ENCODE measurements around the gene MED17.

MED17 gene, protein sequence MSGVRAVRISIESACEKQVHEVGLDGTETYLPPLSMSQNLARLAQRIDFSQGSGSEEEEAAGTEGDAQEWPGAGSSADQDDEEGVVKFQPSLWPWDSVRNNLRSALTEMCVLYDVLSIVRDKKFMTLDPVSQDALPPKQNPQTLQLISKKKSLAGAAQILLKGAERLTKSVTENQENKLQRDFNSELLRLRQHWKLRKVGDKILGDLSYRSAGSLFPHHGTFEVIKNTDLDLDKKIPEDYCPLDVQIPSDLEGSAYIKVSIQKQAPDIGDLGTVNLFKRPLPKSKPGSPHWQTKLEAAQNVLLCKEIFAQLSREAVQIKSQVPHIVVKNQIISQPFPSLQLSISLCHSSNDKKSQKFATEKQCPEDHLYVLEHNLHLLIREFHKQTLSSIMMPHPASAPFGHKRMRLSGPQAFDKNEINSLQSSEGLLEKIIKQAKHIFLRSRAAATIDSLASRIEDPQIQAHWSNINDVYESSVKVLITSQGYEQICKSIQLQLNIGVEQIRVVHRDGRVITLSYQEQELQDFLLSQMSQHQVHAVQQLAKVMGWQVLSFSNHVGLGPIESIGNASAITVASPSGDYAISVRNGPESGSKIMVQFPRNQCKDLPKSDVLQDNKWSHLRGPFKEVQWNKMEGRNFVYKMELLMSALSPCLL

DNA sequence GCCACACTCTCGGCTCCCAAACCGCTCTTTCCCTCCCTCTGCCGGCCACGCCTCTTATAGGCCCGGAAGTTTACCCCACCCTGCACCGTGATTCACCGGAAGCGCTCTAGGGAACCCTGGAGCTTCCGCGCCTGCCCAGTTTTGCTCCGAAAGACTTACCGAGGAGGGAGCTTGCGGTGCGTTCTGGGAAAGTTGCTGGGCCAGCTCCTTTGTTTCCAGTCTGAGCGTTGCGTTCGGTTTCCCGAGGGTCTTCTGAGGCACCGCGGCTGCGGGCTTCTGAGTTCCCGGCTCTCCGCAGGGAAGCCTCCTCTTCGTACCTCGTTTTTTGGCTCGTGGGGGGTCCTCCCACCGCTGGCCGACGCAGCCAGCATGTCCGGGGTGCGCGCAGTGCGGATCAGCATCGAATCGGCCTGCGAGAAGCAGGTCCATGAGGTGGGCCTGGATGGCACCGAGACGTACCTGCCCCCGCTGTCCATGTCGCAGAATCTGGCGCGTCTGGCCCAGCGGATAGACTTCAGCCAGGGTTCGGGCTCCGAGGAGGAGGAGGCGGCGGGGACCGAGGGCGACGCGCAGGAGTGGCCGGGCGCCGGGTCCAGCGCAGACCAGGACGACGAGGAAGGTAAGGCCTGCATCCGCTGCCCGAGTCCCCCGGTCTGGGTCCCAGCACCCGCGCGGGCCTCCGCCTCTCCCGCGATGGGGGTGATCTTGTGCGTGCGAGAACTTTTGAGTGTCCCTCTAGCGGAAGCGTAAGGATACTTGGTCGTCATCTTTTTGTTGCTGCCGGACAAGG is at the start of gene MED17:
MED17 (plus strand) TSS at position 138 of the 790 bp plus-strand sequence; CDS start at position 370, 232 bp downstream.
- no peaks in the 10 kb centered on the region for H3K9me3 ChIP-seq (ENCODE audit: control insufficient read depth in 5 of 5, low read length in 5 of 5)
- peak within 1 kb of the TSS; percentile 90 to 99 (median 98) for H3K4me3 ChIP-seq (ENCODE audit: low read depth in 1 of 5, low read length in 5 of 5)
- H3K9ac ChIP-seq (ENCODE audit: low read length in 5 of 5) = peak within 1 kb of the TSS; percentile 91 to 99 (median 96)
- peak within 1 kb of the TSS; percentile 94 for H3K27ac ChIP-seq (ENCODE audit: low read depth, low read length)
- H3K36me3 ChIP-seq (ENCODE audit: control insufficient read depth in 5 of 5, insufficient read depth in 5 of 5, low read length in 5 of 5) = peaks cover 0 to 9% (median 3%) of the 10 kb centered on the region in 5 donors
- H3K4me1 ChIP-seq (ENCODE audit: control insufficient read depth in 5 of 5, insufficient read depth in 5 of 5, low read length in 5 of 5) = peaks cover 0 to 30% (median 29%) of the 10 kb centered on the region in 5 donors
- H3K27me3 ChIP-seq (ENCODE audit: control insufficient read depth in 5 of 5, insufficient read depth in 4 of 5, low read length in 5 of 5) = no peaks in the 10 kb centered on the region

DNA sequence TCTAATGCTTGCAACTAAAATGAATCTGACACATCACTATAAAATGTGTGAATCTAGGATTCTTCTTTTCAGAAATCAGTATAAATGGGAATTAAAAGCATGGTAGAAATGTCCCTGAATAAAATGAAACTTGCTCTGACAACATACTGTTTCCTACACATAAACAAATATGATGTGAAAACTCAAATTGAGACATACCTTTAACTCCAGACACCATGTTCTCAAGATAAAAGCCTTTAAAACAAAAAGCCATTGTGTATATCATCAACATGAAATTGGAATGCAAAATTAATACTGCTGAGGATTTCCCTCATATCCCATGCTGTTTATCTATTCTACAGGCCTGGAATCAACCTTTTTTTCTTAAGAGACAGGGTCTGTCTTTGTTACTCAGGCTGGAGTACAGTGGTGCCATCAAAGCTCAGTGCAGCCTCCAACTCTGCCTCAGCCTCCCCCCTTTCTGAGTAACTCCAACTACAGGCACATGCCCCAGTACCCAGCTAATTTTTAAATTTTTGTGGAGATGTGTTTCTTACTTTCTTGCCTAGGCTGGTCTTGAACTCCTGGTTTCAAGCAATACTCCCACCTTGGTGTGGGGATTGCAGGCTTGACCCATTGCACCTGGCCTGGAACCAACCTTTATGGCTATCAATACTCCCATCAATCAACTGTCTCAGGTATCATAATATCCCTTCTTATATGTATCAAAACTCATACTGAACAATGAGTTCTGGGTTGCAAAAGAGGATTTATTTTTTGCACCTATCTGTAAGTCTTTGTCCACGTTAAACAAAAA is 49.5 kb upstream of the MED17 start:
- H3K4me3 ChIP-seq (ENCODE audit: low read depth in 1 of 5, low read length in 5 of 5) = no peak overlapping the region
- H3K4me1 ChIP-seq (ENCODE audit: control insufficient read depth in 5 of 5, insufficient read depth in 5 of 5, low read length in 5 of 5) = peaks cover 0 to 31% (median 13%) of the 10 kb centered on the region in 5 donors
- H3K27me3 ChIP-seq (ENCODE audit: control insufficient read depth in 5 of 5, insufficient read depth in 4 of 5, low read length in 5 of 5) = no peaks in the 10 kb centered on the region
- H3K9ac ChIP-seq (ENCODE audit: low read length in 5 of 5) = no peak overlapping the region
- peaks cover 70 to 95% (median 82%) of the 10 kb centered on the region in 5 donors for H3K36me3 ChIP-seq (ENCODE audit: control insufficient read depth in 5 of 5, insufficient read depth in 5 of 5, low read length in 5 of 5)
- no peaks in the 10 kb centered on the region for H3K9me3 ChIP-seq (ENCODE audit: control insufficient read depth in 5 of 5, low read length in 5 of 5)
- peak overlapping the region; percentile 8 for H3K27ac ChIP-seq (ENCODE audit: low read depth, low read length)

DNA sequence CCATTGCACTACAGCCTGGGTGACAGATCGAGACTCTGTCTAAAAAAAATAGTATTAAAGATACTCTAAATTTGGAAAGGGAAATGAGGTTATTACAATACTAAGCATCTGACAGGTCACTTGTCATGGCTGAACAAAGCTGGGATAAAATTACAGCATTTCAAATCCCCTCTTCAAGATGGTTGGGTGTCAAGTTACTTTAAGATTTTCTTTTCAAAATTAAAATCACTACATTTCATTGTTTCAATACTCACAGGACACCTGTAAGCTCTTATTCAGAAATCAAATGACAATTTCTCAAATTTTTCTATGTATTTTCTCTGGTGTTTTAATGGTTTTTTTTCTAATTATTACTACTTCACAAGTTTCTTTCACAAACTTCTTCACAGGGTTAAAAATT is 48.5 kb upstream of the MED17 start:
- Histone ChIP-seq H3K27me3 (ENCODE audit: control insufficient read depth in 5 of 5, insufficient read depth in 4 of 5, low read length in 5 of 5) (no peaks in the 10 kb centered on the region), H3K4me1 (ENCODE audit: control insufficient read depth in 5 of 5, insufficient read depth in 5 of 5, low read length in 5 of 5) (peaks cover 0 to 40% (median 22%) of the 10 kb centered on the region in 5 donors), H3K9me3 (ENCODE audit: control insufficient read depth in 5 of 5, low read length in 5 of 5) (no peaks in the 10 kb centered on the region), H3K9ac (ENCODE audit: low read length in 5 of 5) (no peak overlapping the region), H3K4me3 (ENCODE audit: low read depth in 1 of 5, low read length in 5 of 5) (no peak overlapping the region), H3K36me3 (ENCODE audit: control insufficient read depth in 5 of 5, insufficient read depth in 5 of 5, low read length in 5 of 5) (peaks cover 60 to 85% (median 72%) of the 10 kb centered on the region in 5 donors), H3K27ac (ENCODE audit: low read depth, low read length) (peak overlapping the region; percentile 100)

DNA sequence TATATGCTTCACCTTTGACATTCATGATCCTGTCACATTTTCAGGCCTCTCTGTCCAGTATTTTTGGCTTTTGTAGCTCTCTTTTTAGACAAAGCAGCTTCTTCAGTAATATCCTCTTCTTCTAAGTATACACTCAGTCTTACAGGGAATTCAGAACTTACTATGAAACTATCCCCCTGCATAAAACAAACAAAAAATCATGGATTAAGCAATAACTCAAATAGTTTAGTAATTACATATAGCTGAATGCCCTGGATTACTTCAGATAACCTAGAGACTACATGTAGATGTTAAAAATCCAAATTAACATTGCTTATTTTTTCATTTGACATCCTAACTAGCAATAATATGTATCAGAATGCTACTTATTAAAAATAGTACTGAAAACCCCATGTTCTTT is 48.0 kb upstream of the MED17 start:
- H3K36me3 ChIP-seq (ENCODE audit: control insufficient read depth in 5 of 5, insufficient read depth in 5 of 5, low read length in 5 of 5) = peaks cover 55 to 80% (median 67%) of the 10 kb centered on the region in 5 donors
- no peak overlapping the region for H3K9ac ChIP-seq (ENCODE audit: low read length in 5 of 5)
- peaks cover 0 to 40% (median 22%) of the 10 kb centered on the region in 5 donors for H3K4me1 ChIP-seq (ENCODE audit: control insufficient read depth in 5 of 5, insufficient read depth in 5 of 5, low read length in 5 of 5)
- no peak overlapping the region for H3K4me3 ChIP-seq (ENCODE audit: low read depth in 1 of 5, low read length in 5 of 5)
- no peaks in the 10 kb centered on the region for H3K27me3 ChIP-seq (ENCODE audit: control insufficient read depth in 5 of 5, insufficient read depth in 4 of 5, low read length in 5 of 5)
- H3K9me3 ChIP-seq (ENCODE audit: control insufficient read depth in 5 of 5, low read length in 5 of 5) = no peaks in the 10 kb centered on the region
- peak overlapping the region; percentile 100 for H3K27ac ChIP-seq (ENCODE audit: low read depth, low read length)

DNA sequence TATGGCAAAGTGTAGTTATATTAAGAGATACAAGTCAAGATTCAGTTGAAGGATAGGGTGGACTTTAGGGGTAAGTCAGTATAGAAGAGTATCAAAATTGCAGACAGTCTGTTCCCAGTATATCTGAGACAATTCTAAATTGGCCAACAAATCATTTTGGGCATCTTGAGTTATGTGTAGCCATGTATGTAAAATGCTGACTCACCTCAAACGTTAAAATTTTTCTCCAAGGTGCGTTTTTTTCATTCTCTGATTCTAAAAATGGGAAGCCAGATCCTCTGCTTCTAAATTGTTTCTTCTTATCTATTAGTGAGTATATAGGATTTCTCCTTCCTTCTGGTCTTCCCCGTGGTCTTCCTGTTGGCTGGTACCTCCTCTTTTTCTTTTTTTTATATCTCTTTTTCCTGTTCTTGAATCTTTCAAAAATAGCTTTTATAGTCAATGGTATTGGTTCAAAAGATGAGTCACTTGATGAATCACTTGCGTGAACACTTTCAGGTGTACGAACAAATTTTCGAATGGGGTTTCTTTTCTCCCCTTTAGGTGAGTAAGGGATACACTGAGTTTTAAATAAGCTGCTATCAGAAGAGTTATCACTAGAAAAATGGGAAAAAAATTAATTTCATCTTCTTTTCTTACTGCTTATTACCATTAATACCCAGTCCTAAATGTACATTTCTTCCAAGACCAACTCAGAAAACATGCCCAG is 46.0 kb upstream of the MED17 start:
- Histone ChIP-seq H3K36me3 (ENCODE audit: control insufficient read depth in 5 of 5, insufficient read depth in 5 of 5, low read length in 5 of 5) (peaks cover 38 to 61% (median 49%) of the 10 kb centered on the region in 5 donors), H3K9me3 (ENCODE audit: control insufficient read depth in 5 of 5, low read length in 5 of 5) (no peaks in the 10 kb centered on the region), H3K4me1 (ENCODE audit: control insufficient read depth in 5 of 5, insufficient read depth in 5 of 5, low read length in 5 of 5) (peaks cover 0 to 50% (median 32%) of the 10 kb centered on the region in 5 donors), H3K9ac (ENCODE audit: low read length in 5 of 5) (peak overlapping the region in 2 of 5 donors; percentile 32 to 35), H3K27ac (ENCODE audit: low read depth, low read length) (peak overlapping the region; percentile 100), H3K4me3 (ENCODE audit: low read depth in 1 of 5, low read length in 5 of 5) (peak overlapping the region in 1 of 5 donors; percentile 4), H3K27me3 (ENCODE audit: control insufficient read depth in 5 of 5, insufficient read depth in 4 of 5, low read length in 5 of 5) (no peaks in the 10 kb centered on the region)

DNA sequence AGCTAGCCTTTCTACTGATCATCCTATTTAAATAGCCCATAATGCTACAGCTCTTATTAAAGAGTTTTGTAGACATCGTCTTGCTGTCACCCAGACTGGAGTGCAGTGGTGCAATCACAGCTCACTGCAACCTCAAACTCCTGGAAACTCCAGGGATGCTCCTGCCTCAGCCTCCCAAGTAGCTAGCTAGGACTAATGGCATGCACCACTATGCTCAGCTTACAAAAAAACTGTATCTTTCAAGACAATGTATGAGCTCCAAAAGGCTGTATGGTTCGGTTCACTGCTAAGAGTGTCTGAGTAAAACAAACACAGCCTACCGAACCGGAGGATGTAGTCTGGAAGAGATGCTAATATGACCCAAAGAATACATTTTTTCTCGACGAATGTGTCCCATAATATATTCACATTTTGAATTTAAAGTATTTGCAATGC is 45.4 kb upstream of the MED17 start:
- H3K4me3 ChIP-seq (ENCODE audit: low read depth in 1 of 5, low read length in 5 of 5) = peak overlapping the region in 3 of 5 donors; percentile 4 to 53 (median 6)
- peak overlapping the region in 1 of 5 donors; percentile 6 for H3K9ac ChIP-seq (ENCODE audit: low read length in 5 of 5)
- peaks cover 0 to 48% (median 32%) of the 10 kb centered on the region in 5 donors for H3K4me1 ChIP-seq (ENCODE audit: control insufficient read depth in 5 of 5, insufficient read depth in 5 of 5, low read length in 5 of 5)
- H3K27ac ChIP-seq (ENCODE audit: low read depth, low read length) = peak overlapping the region; percentile 100
- H3K27me3 ChIP-seq (ENCODE audit: control insufficient read depth in 5 of 5, insufficient read depth in 4 of 5, low read length in 5 of 5) = no peaks in the 10 kb centered on the region
- peaks cover 38 to 56% (median 47%) of the 10 kb centered on the region in 5 donors for H3K36me3 ChIP-seq (ENCODE audit: control insufficient read depth in 5 of 5, insufficient read depth in 5 of 5, low read length in 5 of 5)
- no peaks in the 10 kb centered on the region for H3K9me3 ChIP-seq (ENCODE audit: control insufficient read depth in 5 of 5, low read length in 5 of 5)

DNA sequence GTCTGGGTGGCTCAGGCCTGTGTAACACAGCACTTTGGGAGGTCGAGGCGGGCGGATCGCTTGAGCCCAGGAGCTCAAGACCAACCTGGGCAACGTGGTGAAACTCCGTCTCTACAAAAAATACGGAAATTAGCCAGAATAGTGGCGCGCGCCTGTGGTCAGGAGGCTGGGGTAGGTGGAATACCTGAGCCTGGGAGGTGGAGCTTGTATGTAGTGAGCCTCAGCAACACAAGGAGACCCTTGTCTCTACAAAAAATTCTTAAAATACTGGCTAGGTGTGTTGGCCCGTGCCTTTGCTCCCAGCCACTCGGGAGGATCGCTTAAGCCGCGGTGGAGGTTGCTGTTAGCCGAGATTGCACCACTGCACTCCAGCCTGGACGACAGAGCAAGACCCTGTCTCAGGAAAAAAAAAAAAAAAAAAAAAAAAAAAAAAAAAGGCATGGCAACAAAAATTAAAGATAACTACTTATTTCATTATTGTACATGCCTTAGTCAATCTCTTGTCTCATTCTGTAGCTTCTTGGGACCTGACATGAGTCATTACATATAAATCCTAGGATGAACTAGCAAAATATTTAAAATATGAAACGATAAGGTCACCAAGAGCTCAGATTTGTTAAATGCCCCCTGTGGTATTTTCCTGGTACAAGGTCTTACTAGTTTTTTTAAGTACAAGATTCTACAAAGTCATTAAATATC is 43.9 kb upstream of the MED17 start:
- Histone ChIP-seq H3K4me3 (ENCODE audit: low read depth in 1 of 5, low read length in 5 of 5) (peak overlapping the region; percentile 84 to 99 (median 96)), H3K9me3 (ENCODE audit: control insufficient read depth in 5 of 5, low read length in 5 of 5) (no peaks in the 10 kb centered on the region), H3K27me3 (ENCODE audit: control insufficient read depth in 5 of 5, insufficient read depth in 4 of 5, low read length in 5 of 5) (no peaks in the 10 kb centered on the region), H3K27ac (ENCODE audit: low read depth, low read length) (peak overlapping the region; percentile 100), H3K9ac (ENCODE audit: low read length in 5 of 5) (peak overlapping the region; percentile 95 to 99 (median 97)), H3K4me1 (ENCODE audit: control insufficient read depth in 5 of 5, insufficient read depth in 5 of 5, low read length in 5 of 5) (peaks cover 0 to 46% (median 37%) of the 10 kb centered on the region in 5 donors), H3K36me3 (ENCODE audit: control insufficient read depth in 5 of 5, insufficient read depth in 5 of 5, low read length in 5 of 5) (peaks cover 27 to 43% (median 33%) of the 10 kb centered on the region in 5 donors)

DNA sequence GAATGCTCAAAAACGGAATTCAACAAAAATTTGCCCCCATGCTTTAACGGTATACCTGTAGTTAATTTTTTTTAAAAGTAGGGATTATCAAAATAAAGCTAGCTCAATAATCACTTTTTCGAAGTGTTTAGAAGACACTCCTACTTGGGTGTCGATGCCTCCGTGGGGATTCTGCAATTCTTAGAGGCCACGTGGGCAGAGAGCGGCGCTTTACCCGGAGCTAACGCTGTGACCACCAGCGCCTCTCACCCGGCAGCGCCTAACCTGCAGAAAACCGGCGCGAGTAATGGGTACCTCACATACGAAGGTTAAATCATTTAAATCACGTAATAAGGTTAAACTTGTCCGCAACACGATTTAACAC is 43.4 kb upstream of the MED17 start:
- H3K27me3 ChIP-seq (ENCODE audit: control insufficient read depth in 5 of 5, insufficient read depth in 4 of 5, low read length in 5 of 5) = no peaks in the 10 kb centered on the region
- H3K9me3 ChIP-seq (ENCODE audit: control insufficient read depth in 5 of 5, low read length in 5 of 5) = no peaks in the 10 kb centered on the region
- H3K4me1 ChIP-seq (ENCODE audit: control insufficient read depth in 5 of 5, insufficient read depth in 5 of 5, low read length in 5 of 5) = peaks cover 0 to 46% (median 37%) of the 10 kb centered on the region in 5 donors
- peak overlapping the region; percentile 84 to 99 (median 96) for H3K4me3 ChIP-seq (ENCODE audit: low read depth in 1 of 5, low read length in 5 of 5)
- peak overlapping the region; percentile 100 for H3K27ac ChIP-seq (ENCODE audit: low read depth, low read length)
- H3K9ac ChIP-seq (ENCODE audit: low read length in 5 of 5) = peak overlapping the region; percentile 95 to 99 (median 97)
- peaks cover 25 to 37% (median 28%) of the 10 kb centered on the region in 5 donors for H3K36me3 ChIP-seq (ENCODE audit: control insufficient read depth in 5 of 5, insufficient read depth in 5 of 5, low read length in 5 of 5)

Data from subcutaneous abdominal adipose tissue (tissue), 5 donors.